ENCODE data around the gene RNF182.
"Not testable (repeated sequence)": the region's sequence is repeated elsewhere in the genome, so short reads cannot be mapped to it uniquely, and the experiment has no call there.

RNF182 gene, protein sequence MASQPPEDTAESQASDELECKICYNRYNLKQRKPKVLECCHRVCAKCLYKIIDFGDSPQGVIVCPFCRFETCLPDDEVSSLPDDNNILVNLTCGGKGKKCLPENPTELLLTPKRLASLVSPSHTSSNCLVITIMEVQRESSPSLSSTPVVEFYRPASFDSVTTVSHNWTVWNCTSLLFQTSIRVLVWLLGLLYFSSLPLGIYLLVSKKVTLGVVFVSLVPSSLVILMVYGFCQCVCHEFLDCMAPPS

DNA sequence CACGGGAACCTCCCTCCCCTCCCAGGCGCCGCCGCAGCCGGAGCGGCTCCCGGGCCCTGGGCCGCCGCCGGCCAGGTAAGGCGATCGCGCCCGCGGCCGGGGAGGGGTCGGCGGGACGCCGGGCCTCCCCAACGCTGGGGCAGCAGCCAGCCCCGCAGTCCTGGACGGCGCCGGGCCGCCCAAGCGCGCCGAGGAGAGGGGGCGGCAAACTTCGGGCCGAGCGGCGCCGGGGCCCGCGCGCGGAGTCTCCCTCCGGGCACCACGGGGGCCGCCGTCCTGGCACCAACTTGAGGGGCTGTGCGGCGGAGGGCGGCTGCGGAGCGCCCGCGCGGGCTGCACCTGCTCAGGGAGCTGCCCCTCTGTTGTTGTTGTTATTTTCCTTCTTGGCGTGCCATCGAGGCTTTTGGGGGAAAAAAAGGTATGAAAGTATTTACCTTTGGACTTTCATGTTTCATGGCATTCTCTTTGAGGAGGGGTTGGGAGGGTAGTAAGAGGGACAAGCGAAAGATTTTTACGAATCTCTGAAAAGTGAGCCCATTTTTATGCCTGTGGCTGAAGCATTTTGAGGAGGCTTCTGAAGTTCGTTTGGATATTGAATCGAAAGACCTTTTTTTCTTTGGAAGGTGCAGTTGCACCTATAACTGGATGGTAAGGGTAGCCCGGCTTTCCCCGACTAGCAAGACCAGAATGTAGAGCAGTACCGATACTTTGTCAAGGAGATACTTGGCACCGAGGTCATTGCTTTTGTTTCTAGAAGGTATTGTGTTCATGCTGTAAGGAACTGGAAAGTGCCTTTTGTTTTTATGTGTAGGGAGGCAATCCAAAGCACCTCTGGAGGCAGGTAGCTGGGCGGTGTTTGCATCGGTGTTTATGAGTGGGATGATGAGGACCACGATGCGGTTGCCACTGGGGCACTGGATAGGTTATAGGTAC lies at the start of gene RNF182:
RNF182 (plus strand) TSS at position 4 of the 933 bp plus-strand sequence. CDS start 52,168 bp downstream, outside the sequence.
- FAIRE-seq, result no peak

DNA sequence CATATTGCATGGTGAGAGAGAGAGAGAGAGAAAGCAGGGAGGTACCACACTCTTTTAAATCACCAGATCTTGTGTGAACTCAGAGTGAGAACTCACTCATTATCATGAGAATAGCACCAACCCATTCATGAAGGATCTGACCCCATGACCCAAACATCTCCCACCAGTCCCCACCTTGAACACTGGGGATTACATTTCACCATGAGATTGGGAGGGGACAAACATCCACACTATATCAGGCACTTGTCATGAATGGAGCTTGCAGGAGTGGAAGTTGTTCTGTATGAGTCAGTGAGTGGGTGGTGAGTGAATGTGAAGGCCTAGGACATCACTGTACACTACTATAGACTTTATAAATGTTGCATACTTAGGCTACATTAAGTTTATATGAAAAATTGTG lies 47.7 kb upstream of the RNF182 start:
- no peak for FAIRE-seq

DNA sequence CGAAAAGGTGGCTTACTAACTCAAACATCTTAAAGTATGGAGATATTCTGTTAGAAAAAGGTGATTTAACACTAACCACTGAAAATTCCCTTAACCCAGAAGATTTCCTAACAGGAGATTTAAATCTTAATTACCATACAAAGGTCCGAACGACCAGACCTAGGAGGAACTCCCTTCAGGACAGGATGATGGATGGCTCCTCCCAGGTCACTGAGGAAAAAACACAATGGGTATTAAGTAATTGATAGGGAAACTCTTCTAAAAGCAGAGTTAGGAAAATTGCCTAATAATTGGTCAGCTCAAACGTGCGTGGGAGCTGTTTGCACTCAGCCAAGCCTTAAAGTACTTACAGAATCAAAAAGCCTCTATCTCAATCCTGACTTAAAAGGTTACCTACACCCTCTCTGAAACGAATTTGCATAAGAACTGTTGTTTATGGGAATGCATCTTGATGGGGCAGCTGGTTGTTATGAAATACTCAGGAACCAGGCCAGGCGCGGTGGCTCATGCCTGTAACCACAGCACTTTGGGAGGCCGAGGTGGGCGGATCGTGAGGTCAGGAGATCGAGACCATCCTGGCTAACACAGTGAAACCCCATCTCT lies 44.6 kb upstream of the RNF182 start:
- FAIRE-seq, result not testable (repeated sequence)

DNA sequence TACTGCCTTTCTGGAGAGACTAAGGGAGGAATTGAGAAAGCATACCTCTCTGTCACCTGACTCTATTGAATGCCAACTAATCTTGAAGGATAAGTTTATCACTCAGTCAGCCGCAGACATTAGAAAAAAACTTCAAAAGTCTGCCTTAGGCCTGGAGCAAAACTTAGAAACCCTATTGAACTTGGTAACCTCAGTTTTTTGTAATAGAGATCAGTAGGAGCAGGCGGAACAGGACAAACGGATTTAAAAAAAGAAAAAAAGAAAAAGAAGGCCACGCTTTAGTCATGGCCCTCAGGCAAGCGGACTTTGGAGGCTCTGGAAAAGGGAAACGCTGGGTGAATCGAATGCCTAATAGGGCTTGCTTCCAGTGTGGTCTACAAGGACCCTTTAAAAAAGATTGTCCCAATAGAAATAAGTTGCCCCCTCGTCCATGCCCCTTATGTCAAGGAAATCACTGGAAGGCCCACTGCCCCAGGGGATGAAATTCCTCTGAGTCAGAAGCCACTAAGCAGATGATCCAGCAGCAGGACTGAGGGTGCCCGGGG lies 43.1 kb upstream of the RNF182 start:
- FAIRE-seq, result no peak

DNA sequence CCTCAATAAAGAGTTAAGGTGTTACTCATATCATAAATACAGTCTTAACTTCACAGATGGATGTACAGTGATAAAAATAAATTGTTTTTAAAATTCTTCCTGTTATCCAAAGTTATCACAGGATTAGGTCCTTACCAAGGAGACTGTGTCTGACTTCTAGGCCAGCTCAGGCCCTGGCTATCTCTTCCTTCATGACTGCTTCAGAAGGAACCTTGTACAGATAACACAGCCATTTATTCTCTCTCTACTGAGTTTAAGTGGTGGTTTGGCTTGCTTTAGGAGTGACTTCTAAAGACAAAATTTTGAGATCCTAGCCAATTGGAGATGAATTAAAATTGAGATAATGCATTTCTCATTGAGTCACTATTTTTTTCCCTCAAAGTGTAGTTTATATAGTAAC lies 40.8 kb upstream of the RNF182 start:
- no peak for FAIRE-seq

DNA sequence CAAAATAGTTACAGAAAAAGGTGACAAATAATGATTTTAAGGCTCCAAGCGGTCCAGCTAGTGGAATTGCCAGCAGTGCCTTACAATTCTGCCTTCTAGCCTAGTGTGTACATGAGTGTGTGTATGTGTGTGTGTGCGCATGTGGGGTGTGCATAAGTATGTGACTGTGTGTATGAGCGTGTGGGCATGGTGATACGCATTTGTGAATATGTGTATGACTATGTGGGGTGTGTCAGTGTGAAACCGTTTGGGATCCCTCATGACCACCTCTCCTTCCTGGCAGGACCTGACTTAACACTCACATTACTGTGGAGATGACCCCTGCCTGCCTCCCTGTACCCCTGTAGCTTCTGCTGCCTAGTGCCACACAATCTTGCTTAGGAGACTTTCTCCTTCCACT lies 40.4 kb upstream of the RNF182 start:
- no peak for FAIRE-seq

DNA sequence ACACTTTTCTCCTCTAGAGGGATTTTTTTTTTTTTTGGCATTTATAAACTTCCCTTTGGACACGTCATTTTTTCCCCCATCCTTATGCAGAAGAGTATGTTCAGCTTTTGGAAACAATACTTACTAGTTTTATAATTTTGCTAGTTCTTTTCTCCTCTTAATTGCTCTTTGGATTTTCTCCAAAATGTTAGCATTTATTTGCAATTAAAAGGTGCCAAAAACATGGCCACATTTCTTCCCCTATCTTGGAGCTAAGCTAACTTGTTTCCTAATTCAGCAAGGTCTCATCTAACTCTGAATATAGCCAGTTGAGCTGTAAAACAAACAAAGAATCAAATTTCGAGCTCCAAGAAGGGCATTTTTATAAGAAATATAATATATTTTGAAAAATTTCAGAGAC lies 39.2 kb upstream of the RNF182 start:
- FAIRE-seq, result no peak

DNA sequence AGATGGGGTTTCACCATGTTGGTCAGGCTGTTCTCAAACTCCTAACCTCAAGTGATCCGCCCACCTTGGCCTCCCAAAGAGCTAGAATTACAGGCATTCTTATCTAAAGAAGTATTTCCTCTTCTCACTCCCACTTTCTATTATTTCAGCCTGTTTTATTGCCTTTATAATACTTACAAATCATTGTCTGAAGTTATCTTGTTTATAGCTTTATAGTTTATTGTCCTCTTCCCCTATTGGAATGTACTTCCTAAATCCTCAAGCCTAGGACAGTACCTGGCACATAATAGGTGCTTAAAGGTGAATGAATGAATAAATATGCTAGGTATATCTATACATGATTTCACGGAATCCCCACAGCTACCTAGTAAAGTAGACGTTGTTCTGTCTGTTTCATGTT lies 37.8 kb upstream of the RNF182 start:
- no peak for FAIRE-seq

DNA sequence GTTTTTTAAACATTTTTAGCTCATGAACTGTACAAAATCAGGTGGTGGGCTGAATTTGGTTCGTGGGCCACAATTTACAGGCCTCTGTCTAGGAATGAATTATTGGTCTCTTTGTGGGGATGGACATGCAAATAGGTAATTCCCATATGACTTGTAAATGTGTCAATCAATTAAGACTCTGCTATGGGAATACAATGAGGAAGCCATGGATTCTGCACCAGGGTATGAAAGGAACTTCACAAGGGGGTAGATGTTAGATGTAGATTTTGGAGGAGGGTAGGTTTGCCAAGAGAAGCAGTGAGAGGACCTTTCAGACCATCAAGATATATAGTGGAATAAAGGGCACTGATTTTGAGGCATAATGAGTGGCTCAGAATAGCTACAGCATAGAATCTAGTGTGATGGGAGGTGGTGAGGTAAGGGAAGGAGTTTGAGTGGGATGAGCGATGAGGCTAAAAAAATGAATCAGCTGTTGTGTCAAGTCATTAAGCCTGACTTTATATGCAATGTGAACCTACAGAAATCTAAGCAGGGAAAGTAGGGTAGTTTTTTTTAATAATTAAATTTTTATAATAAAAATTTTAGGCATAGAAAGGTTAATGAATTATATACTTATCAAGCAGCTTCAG lies 32.6 kb upstream of the RNF182 start:
- FAIRE-seq, result no peak

DNA sequence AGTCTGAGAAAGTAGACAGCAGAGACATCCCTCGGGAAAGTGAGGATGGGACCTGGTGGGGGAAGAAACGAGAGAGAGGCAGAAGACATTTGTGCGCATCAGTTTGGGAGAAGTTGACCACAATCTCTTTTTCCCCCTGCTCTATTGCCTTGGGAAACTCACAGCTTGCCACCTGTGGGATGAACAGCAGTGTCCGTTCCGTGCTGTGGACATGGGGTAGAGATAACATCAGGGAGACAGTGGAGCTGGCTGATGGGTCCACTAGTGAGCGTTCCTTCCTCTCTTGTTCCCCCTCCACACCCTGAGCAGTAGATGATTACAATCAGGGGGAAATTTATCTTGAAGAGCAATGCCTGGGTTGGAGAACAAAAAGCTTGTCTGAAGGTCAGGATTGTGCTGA lies 21.8 kb upstream of the RNF182 start:
- FAIRE-seq, result no peak

DNA sequence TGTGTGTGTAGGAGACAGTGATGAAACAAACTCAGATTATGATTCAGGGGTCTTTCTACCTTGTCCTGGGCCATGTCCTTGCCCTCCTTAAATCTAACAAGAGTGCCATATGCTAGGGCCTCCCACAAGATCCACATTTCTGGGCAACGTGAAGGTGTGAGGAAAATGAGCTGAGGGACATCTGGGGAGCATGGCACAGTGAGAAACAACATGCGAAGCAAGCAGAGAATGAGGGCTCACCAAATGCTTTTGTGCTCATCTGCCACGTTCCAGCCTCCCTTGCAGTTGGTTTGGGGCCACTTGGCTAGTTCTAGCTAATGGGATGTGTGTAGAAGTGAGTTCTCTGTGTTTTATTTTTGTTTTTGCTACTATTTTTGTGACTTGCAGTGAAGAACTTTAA lies 21.4 kb upstream of the RNF182 start:
- FAIRE-seq, result no peak

DNA sequence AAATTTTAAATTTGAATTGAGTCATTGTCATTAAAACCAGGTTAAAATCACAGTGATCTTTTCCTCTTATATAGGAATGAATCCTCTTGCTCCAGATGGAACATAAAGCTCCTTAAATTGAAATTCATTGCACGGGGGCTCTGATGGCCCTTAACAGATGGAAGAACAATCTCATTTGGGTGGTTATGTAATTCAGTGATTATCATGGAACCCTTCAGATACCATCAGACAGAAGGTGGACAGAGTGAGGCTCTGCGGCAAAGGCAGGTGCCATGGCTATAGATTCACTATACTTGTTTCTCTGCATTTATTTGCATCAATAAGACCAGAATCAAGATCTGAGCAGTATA lies 17.8 kb upstream of the RNF182 start:
- no peak for FAIRE-seq

DNA sequence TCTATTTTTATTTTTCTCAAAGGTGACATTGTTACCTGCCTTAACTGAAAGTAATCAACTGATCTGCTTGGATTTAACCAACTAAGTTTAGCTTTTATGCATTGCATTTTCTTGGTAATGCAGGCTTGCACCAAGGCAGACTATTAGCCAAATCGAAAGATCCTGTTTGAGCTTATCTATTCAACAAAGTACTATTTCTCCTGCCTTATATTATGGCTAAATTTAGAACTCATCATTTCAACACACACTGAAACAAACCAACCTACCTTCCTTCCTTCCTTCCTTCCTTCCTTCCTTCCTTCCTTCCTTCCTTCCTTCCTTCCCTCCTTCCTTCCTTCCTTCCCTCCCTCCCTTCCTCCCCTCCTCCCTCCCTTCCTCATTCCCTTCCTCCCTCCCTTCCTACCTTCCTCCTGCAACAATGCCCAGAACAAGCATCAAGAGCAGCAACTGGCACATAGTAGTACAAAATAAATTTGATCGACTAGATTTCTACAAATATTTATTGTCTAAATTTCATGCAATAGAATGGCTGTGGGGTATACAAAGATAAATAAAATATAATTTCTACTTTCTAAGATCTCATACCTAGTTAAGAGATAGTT lies 17.0 kb upstream of the RNF182 start:
- no peak for FAIRE-seq

DNA sequence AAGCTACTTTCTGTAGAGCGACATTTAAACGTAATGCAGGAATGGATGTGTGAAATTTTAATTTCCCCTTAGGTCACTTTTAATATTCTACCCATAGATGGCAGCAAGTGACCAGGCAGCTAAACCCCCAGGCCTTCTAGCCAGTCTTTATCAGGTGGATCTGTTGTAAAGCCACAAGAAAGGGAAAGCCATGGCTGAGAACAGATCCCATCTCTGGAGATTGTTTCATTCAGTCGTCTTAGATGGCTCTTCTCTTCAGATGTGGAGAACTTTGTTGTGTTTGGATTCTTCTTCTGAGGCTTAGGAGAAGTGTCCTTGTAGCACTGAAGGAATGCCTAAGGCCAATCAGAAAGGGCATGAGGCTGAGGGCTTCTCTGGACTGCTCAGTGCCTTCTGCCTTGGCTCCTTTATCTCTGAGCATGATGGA lies 15.8 kb upstream of the RNF182 start:
- peak; percentile 61 for FAIRE-seq

DNA sequence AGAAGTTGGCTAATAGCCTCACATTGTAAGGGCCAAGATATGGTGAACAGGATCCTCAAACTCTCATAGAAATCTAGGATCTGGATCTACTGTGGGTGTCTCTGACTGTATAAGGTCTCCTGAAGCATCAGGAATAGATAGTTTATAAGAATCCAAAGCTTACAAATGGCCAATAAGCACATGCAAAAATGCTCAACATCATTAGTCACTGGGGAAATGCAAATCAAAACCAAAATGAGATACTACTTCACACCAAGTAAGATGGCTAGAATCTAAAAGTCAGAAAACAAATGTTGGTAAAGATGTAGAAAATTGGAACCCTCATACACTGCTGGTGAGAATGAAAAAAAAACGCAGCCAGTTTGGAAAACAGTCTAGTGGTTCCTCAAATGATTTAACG lies 14.3 kb upstream of the RNF182 start:
- no peak for FAIRE-seq

DNA sequence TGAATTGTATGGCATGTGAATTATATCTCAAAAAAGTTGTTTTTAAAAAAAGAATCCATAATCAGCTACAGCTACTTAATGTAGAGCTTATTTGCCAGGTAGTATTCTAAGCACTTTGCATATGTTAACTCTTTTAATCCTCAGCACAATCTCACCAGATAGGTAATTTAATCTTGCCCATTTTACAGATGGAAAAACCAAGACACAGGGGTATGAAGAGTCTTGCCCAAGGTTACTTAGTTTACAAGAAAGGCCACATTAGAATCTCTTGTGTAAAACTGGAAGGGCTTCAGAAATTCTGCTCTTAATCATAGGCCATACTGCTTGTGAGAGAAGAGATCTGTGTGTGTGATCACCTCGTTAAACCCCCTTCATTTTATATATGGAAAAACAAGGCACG lies 13.4 kb upstream of the RNF182 start:
- no peak for FAIRE-seq

DNA sequence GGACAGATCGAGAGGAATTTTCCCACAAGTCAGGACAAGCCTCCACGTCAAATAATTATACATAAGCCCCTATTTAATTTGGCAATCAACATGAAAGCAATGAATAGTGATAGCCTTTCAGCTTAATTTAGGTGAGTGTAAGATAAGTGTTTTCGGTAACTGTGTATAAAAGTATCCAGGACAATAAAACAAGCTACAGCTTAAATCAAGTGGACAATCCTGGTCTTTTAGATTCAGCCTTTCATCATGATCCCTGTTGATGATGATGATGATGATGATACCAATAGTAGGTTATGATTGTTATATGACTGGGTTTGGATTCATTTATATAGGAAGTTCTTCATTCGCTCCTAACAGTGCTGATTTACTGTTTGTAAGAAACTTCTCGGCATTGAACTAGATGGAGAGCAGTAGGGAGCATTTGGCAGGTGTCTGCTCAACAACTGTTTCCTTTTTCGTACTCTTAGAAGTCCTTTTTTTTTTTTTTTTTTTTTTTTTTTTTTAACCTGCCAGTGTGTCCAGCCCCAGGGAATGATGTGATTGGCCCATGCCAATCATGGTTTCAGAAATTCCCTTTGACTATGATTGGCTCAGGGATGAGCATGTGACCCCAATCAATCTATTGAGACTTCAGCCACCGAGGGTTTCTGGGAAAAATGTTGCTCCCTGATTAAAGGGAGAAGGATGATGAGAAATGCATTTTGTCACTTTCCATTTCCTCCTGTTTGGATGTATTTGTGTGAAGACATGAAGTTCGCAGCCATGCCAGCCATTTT lies 11.3 kb upstream of the RNF182 start:
- no peak for FAIRE-seq

DNA sequence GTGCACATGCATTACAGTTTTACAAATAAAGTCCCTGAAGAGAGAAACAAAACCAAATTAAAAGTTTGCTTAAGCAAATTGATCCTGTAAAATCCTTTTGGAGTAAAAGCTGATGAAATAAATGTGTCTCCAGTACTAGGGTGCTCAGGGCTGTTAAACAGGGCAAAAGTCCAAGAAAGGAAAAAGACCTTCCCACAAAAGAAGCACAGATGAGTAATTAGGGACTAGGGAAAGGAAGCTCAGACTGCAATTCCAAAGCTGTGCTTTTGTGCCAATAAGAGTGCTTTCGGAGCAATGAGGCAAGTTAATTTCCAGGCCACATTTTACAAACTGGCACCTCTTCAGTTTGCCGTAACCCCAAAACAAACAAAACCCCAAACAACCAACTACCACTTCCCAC lies 10.4 kb upstream of the RNF182 start:
- FAIRE-seq, result no peak

DNA sequence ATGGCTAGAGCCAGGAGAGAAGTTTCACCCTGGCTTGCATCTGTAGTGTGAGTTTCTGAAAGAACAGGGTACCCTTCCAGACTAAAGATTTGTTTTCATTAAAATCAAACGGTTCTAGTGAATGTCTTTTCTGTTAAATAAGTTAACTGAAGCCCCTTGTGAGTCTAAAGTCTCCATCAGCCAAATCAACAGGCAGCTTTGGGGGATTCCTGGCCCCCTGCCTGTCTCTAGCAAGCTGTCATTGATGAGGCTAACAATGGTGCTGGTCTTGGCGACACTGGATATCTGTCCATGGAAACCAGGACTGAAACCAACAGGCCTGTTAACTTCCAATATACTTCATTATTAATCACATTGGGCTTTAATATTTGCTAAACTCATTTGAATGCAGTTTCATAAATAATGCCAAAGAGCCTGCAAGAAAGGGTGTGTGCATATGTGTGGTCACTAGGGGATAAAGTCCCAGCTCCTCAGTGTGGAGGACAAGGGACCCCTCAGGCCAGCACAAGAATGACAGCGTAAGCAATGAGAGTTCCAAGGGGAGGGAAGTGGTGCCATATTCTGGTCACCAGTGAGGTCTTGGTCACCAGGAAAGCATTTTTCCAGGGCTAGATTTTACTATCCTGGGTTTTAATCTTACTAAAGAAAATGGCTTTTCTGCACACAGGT lies 9.1 kb upstream of the RNF182 start:
- FAIRE-seq, result no peak

DNA sequence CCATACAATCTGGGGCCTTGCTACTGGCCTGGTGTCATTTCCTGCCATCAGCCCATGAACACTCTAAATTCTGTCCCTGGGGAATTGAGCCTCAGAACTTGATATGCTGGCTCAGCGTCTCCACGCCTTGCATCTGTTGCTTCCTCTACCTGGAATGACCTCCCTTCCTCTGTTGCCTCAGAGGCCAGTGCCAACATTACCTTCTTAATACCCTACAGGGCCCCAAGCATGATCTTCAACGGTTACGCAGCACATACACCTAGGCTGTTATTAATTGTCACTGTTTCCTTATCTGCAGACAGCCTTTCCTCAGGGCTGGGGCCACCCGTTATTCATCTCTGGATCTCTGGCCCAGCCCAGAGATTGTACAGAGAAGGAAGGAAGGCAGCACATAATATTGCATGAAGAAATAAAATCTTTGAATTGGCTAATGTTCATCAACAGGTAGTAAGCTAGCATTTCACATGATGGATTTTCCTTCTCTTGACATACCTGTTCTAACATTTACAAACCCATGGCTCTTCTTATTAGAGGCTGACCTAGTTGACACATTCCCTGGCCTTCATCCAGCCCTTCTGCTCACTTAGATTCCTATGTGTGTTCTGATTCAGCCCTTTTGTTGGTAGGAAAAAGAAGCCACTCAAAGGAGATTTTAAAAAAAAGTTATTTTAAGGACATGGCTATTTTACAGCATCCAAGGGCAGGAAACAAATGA lies 8.4 kb upstream of the RNF182 start:
- FAIRE-seq, result no peak

DNA sequence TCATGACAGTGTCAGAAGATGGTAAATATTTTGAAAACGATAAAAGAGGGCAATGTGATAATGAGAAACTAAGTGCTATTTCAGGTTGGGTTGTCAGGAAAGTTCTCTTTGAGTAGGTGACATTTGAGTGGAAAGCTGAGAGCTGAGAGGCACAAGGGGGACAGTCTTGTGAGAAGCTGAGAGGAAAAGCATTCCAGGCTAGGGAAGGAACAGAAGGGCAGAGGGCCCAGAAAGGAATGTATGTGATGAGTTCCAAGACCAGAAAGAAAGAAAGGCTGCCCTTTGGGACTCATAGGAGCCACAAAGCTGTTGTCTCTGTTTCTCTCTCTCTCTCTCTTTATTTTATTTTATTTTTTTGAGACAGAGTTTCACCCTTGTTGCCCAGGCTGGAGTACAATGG lies 7.6 kb upstream of the RNF182 start:
- no peak for FAIRE-seq

Measured in colon (tissue), 2 donors.